Measurements from ENCODE around the gene DMAC2L.

DMAC2L gene

GRCh38 chr14:50357124-50357523 is 45.0 kb downstream of the DMAC2L start:
- Histone ChIP-seq H3K36me3 (replicated peaks; ENCODE audit: insufficient read depth, low read length) (no peaks in the 10 kb centered on the region), H3K27me3 (replicated peaks; ENCODE audit: insufficient read depth, low read length) (no peaks in the 10 kb centered on the region), H3K4me2 (ENCODE audit: low read depth, low read length) (no peak overlapping the region), H3K4me1 (ENCODE audit: low read length) (no peaks in the 10 kb centered on the region), H3K79me2 (ENCODE audit: low read length) (no peaks in the 10 kb centered on the region), H4K20me1 (ENCODE audit: insufficient read depth, low read length) (no peaks in the 10 kb centered on the region), H3K9ac (ENCODE audit: low read length) (no peak overlapping the region), H3K4me3 (ENCODE audit: low read length) (no peak overlapping the region), H3K9me3 (replicated peaks; ENCODE audit: insufficient read depth, low read length) (no peaks in the 10 kb centered on the region), H3K27ac (ENCODE audit: low read length) (no peak overlapping the region), H2AFZ (ENCODE audit: low read length) (no peak overlapping the region), H3F3A (ENCODE audit: insufficient read depth, low read length) (no peaks in the 10 kb centered on the region), H3K9me2 (replicated peaks; ENCODE audit: insufficient read depth, low read length) (no peaks in the 10 kb centered on the region)
- no peak for DNase-seq
- TF ChIP-seq EZH2 (optimal IDR thresholded peaks at IDR 0.05; ENCODE audit: low read depth, low read length) (no peak), EZH2phosphoT487 (IDR thresholded peaks at IDR 0.05; ENCODE audit: low read length) (no peak)
- TF ChIP-seq, protein P1, sequence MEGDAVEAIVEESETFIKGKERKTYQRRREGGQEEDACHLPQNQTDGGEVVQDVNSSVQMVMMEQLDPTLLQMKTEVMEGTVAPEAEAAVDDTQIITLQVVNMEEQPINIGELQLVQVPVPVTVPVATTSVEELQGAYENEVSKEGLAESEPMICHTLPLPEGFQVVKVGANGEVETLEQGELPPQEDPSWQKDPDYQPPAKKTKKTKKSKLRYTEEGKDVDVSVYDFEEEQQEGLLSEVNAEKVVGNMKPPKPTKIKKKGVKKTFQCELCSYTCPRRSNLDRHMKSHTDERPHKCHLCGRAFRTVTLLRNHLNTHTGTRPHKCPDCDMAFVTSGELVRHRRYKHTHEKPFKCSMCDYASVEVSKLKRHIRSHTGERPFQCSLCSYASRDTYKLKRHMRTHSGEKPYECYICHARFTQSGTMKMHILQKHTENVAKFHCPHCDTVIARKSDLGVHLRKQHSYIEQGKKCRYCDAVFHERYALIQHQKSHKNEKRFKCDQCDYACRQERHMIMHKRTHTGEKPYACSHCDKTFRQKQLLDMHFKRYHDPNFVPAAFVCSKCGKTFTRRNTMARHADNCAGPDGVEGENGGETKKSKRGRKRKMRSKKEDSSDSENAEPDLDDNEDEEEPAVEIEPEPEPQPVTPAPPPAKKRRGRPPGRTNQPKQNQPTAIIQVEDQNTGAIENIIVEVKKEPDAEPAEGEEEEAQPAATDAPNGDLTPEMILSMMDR (IDR thresholded peaks at IDR 0.05; ENCODE audit: low read length): no peak

DNA sequence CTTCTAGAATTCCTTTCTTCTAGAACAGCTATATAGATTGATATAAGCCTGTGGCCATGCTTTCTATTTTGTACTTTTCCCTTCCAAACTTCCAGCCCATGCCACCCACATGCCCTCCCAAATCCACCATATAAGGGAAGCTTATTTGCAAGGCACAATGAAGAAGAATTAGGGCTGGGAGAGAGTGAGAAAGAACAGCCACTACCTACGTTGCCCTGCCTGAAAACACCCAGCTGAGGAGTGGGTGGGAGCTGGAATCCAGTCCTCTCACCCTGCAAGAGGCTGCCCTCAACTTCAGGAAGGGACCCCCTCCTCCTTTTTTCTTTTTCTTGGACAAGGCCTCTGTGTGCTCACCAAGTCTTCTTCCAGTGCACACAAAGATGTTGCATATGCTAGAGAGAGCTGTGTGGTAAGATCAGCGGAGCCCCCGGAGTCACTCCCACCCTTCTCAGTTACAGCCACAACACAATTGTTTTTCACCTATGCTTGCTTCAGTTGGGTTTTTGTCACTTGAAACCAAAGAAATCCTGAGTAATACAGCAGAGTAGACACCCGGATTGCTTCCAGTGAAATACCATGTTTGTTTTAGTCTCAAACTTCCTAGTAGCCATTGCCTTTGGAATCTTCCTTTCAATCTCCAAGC is 45.8 kb downstream of the DMAC2L start:
- Histone ChIP-seq H2AFZ (ENCODE audit: low read length) (no peak overlapping the region), H3K9me3 (replicated peaks; ENCODE audit: insufficient read depth, low read length) (no peaks in the 10 kb centered on the region)

GRCh38 chr14:50359631-50360030 is 47.5 kb downstream of the DMAC2L start:
- Histone ChIP-seq H3K4me1 (ENCODE audit: low read length) (no peaks in the 10 kb centered on the region), H3K4me3 (ENCODE audit: low read length) (no peak overlapping the region), H3F3A (ENCODE audit: insufficient read depth, low read length) (peaks cover 3% of the 10 kb centered on the region; the same call in 1 of the 2 replicates), H3K4me2 (ENCODE audit: low read depth, low read length) (no peak overlapping the region), H3K9ac (ENCODE audit: low read length) (no peak overlapping the region), H3K79me2 (ENCODE audit: low read length) (no peaks in the 10 kb centered on the region), H3K9me2 (replicated peaks; ENCODE audit: insufficient read depth, low read length) (no peaks in the 10 kb centered on the region), H3K9me3 (replicated peaks; ENCODE audit: insufficient read depth, low read length) (no peaks in the 10 kb centered on the region), H4K20me1 (ENCODE audit: insufficient read depth, low read length) (no peaks in the 10 kb centered on the region), H3K27ac (ENCODE audit: low read length) (no peak overlapping the region), H3K27me3 (replicated peaks; ENCODE audit: insufficient read depth, low read length) (no peaks in the 10 kb centered on the region), H2AFZ (ENCODE audit: low read length) (no peak overlapping the region), H3K36me3 (replicated peaks; ENCODE audit: insufficient read depth, low read length) (no peaks in the 10 kb centered on the region)
- no peak for DNase-seq
- TF ChIP-seq, protein P1 (IDR thresholded peaks at IDR 0.05; ENCODE audit: low read length): no peak
- no peak for TF ChIP-seq EZH2phosphoT487 (IDR thresholded peaks at IDR 0.05; ENCODE audit: low read length)
- TF ChIP-seq EZH2 (optimal IDR thresholded peaks at IDR 0.05; ENCODE audit: low read depth, low read length): no peak

More for the DNA sequence above, 45.8 kb downstream of the DMAC2L start:
- Histone ChIP-seq H4K20me1 (ENCODE audit: insufficient read depth, low read length) (no peaks in the 10 kb centered on the region), H3K9me2 (replicated peaks; ENCODE audit: insufficient read depth, low read length) (no peaks in the 10 kb centered on the region), H3F3A (ENCODE audit: insufficient read depth, low read length) (no peaks in the 10 kb centered on the region; the same call in 1 of the 2 replicates), H3K4me1 (ENCODE audit: low read length) (no peaks in the 10 kb centered on the region), H3K36me3 (replicated peaks; ENCODE audit: insufficient read depth, low read length) (no peaks in the 10 kb centered on the region), H3K27ac (ENCODE audit: low read length) (no peak overlapping the region), H3K9ac (ENCODE audit: low read length) (no peak overlapping the region), H3K27me3 (replicated peaks; ENCODE audit: insufficient read depth, low read length) (no peaks in the 10 kb centered on the region), H3K4me2 (ENCODE audit: low read depth, low read length) (no peak overlapping the region), H3K79me2 (ENCODE audit: low read length) (no peaks in the 10 kb centered on the region), H3K4me3 (ENCODE audit: low read length) (no peak overlapping the region)
- DNase-seq: no peak
- TF ChIP-seq, protein P1 (IDR thresholded peaks at IDR 0.05; ENCODE audit: low read length): no peak
- TF ChIP-seq EZH2 (optimal IDR thresholded peaks at IDR 0.05; ENCODE audit: low read depth, low read length): no peak
- TF ChIP-seq EZH2phosphoT487 (IDR thresholded peaks at IDR 0.05; ENCODE audit: low read length): no peak
